ENCODE results near the gene TPGS1. TPM values are rescaled to one million over a fixed set of nuclear protein-coding genes. Genes with fewer than 3 reads are reported as not detected.
"Not testable (repeated sequence)": the region's sequence is repeated elsewhere in the genome, so short reads cannot be mapped to it uniquely, and the experiment has no call there.

TPGS1 gene
- polyA plus RNA-seq, 4 donors = 5.3 to 16.9 (median 9.5) TPM

DNA sequence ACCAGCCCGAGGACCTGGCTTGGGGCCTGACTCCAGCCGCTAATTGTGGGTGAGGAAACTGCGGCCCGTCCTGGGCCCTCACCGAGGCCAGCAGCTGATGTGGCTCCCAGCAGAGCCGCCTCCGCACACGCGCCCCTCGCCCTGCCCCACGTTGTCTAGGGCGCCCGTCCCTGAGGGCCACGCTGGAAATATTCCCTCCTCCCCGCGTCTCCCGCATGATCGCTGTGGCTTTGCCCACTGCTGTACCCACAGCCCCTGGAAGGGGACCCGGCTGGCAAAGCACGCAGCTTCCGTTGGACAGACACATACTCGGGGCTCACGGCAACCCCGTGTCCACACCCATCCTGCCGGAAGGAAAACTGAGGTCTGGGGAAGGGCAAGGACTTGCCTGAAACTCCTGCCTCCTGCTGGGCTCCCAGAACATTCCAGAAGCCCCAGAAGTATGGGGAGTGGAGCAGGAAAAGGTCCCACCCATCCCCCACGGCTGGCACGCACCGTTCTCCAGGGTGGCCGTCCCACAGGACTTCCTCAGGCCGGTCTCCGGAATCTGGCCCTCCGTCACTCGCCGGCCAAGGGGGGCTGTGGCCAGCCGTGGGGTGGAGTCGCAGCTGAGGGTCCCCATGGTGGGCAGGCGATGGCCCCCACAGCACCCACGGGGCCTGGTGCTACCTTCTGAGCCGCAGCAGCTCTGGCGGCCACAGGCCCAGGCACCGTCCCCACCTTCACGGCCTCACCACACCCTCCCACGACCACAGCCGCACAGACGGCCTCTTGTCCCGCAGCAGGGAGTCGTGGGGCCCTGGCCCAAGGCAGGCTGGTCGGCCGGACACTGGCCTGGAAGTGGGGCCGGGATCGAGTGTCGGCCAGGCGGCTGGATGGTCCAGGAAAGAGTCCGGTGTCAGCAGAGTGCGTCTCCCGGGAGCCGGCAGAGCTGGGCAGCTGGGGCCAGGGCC lies 32.9 kb upstream of the TPGS1 start:
- no peak for DNase-seq (ENCODE audit: low read depth in 4 of 4, low spot score in 3 of 4)

GRCh38 chr19:475360-475759 lies 31.9 kb upstream of the TPGS1 start:
- DNase-seq (ENCODE audit: low read depth in 4 of 4, low spot score in 3 of 4) = no peak

- DNase-seq (ENCODE audit: low read depth in 4 of 4, low spot score in 3 of 4) = no peak
Observed at GRCh38 chr19:478236-478903, 28.9 kb upstream of the TPGS1 start.

- no peak for DNase-seq (ENCODE audit: low read depth in 4 of 4, low spot score in 3 of 4)
Observed at GRCh38 chr19:478976-479375, 28.3 kb upstream of the TPGS1 start.

GRCh38 chr19:480016-480855 lies 27.1 kb upstream of the TPGS1 start:
- DNase-seq (ENCODE audit: low read depth in 4 of 4, low spot score in 3 of 4) = peak in 2 of 4 donors; percentile 53 to 59

- DNase-seq (ENCODE audit: low read depth in 4 of 4, low spot score in 3 of 4) = not testable (repeated sequence)
Observed at GRCh38 chr19:481100-481499, 26.2 kb upstream of the TPGS1 start.

DNA sequence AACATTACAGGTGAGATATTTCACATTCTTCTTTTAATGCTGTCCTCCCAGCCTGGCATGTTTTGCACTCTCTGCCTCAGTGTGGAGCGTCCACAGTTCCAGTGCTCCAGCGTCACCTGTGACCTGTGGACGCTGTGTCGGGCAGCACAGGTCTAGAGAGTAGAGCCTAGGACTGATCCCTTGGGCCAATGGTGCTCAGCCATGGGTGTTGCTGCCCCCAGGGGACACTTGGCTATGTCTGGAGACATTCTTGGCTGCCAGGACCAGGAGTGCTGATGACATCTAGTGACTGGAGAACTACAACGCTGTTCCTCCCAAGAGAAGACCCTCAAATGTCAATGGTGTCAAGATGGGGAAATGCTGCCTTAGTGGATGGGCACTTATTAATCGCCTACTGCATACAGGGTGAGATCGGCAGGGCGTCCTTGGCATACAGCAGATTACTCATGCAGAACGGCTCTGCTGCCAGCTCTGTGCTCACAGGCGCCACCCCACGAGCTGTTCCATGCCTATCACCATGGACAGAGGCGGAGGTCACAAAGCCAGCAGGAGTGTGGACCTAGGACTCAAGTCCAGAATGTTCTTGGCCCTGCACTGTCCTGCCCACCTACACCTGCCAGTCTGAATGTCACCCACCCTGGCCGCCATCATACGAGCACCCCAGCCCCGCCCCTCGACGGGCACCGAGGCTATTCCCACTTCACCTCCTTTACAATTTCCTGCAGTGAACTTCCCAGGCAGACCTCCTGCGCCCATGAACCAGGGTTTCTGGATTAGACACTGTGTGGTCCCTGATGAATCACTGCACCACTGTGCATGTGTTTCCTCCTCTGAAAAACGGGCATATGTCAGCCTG lies 24.9 kb upstream of the TPGS1 start:
- DNase-seq (ENCODE audit: low read depth in 4 of 4, low spot score in 3 of 4) = no peak

DNA sequence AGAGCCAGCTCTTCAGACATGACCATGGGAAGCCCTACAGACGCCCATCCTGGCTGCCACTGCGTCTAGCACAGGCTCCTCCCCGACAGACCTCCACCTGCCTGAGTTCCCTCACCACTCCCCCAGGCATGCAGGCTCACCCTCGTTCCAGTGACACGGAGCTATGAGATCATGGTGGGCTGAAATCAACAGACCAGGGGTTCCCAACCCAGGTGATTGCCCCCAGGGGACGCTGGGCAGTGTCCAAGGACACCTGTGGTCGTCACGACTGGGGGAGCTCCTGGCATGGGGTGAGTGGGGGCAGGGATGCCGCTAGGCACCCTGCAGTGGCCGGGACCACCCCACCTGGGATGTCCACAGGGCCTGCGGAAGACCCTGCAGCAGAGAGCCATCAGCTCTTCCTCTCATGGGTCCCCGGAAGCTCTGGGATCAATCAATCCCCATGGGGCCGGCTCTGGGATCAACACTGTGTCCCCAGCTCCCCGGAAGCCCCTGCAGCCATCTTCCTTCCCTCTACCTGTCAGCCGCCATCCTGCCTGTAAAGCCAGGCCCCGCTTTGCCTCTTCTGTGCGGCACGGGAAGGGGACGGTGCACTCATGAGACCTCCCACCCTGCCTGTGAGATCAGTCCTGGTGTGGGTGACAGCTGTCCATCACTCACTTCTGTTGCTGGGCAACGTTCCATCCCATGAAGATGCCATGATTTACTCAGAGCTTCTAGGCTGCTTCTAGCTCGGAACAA lies 23.8 kb upstream of the TPGS1 start:
- no peak for DNase-seq (ENCODE audit: low read depth in 4 of 4, low spot score in 3 of 4)

DNA sequence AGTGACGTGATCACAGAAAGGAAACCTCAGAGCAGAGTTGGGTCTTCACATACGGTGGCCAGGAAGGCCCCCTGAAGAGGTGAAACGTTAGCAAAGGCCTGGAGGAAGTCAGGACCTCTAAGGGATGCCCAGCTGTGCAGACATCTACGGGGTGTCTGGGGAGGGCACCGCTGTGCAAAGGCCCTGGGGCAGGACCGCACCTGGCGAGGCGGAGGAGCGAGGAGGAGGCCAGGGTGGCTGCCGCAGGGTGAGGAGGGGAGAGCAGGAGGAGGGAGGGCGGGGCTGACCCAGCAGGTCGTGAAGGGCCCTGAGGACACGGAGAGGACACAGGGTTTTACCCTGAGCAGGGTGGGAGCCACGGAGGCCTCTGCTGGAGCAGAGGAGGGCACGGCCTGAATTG lies 22.8 kb upstream of the TPGS1 start:
- no peak for DNase-seq (ENCODE audit: low read depth in 4 of 4, low spot score in 3 of 4)

GRCh38 chr19:485077-485476 lies 22.2 kb upstream of the TPGS1 start:
- no peak for DNase-seq (ENCODE audit: low read depth in 4 of 4, low spot score in 3 of 4)

DNA sequence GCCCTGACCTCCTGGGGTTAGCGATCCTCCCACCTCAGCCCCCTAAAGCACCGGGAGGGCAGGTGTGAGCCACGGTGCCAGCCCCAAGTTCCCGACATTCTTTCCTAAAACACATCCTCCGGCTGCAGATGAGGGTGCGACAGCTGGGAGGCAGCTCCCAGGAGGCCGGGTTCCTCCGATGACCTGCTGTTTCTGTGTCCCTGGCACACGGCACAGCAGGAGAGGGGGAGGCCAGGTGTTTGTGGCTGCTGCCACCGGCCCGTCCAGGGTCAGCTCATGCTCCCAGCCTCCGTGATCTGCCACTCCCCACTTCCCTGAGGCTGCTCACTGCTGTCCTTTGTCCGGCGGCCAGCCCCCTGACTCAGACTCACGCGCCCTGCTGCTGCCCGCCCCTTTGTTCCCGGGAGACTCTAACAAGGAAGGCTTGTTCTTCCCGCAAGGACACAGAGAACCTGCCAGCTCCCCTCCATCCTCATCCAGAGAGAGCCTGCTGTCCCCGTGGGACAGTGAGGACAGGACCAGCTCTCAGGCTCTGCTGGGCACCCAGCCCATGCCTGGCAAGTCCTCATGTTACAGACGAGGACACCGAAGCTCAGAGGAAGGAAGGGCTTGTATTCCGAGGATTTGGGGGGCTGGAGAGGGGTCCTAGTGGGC lies 21.6 kb upstream of the TPGS1 start:
- no peak for DNase-seq (ENCODE audit: low read depth in 4 of 4, low spot score in 3 of 4)

DNA sequence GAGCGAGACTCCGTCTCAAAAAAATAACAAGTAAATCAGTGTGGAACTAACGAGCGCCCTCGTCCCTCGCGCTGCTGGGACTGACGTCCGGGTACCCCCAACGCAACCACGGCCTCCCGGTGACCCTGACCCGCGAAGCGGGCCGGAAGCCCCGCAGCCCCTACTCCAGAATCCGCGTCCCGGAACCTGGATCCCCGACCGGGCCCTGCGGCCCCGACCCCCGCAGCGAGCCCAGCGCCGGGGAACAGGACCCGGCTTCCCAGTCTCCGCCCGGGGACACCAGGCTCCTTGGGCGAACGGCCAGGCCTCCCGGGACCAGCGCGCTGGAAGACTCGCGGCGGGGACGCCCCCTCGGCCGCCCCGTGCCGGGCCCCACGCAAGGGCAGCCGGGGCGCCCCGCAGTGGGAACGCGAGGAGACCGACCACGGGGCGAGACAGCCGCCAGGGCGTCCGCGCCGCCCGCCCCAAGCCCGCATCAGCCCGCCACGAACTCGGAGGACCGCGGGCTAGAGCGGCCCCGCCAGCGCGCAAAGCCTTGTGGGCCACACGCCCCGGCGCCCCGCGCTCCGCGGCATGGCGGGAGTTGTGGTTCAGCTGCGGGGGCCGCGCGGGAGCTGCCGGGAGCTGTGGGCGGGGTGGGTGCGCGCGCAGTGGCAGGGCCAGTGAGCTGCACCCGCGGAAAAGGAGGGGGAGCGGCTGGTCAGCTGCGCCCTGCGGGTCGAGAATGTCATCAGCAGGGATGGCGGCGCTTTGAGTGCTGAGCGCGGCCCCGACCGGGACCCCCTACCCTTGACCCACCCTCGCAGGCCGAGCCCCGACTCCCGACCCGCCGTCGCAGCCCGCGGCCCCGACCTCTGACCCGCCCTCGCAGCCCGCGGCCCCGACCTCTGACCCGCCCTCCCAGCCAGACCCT lies 18.5 kb upstream of the TPGS1 start:
- peak; percentile 79 to 92 (median 90) for DNase-seq (ENCODE audit: low read depth in 4 of 4, low spot score in 3 of 4)

- no peak for DNase-seq (ENCODE audit: low read depth in 4 of 4, low spot score in 3 of 4)
Observed at GRCh38 chr19:489418-490196, 17.7 kb upstream of the TPGS1 start.

GRCh38 chr19:491146-491741 lies 16.1 kb upstream of the TPGS1 start:
- DNase-seq (ENCODE audit: low read depth in 4 of 4, low spot score in 3 of 4) = no peak

GRCh38 chr19:492091-492531 lies 15.2 kb upstream of the TPGS1 start:
- no peak for DNase-seq (ENCODE audit: low read depth in 4 of 4, low spot score in 3 of 4)

DNA sequence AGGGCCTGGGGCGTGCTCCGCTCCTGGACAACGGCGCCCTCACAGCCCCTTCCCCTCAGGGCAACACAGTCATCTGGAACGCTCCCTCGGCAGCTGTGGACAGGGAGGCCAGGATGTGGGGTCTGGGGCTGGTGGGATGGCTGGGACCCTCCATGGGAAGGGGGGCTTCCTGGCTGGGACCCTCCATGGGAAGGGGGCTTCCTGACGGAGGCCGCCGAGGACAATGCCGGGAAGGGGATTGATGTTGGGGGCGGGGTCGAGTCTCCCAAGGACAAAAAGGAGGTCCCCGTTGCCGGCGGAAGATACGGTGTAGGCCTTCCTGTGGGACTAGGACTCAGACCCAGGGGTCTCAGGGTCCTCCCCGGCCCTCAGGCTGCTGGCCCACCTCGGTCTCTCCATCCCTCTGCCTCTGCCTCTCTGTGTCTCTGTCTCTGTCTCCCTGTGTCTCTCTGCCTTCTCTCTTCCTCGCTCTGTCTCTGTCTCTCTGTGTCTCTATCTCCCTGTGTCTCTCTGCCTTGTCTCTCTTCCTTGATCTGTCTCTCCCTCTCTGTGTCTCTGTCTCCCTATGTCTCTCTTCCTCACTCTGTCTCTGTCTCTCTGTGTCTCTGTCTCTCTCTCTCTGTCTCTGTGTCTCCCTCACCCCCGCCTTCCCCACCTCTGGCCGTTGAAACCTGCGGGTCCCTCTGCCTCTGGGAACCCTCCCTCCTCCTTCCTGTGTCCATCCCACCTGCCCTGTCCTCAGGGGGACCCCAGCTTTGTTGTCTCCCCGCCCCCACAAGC lies 13.7 kb upstream of the TPGS1 start:
- DNase-seq (ENCODE audit: low read depth in 4 of 4, low spot score in 3 of 4) = no peak

Measured in left renal pelvis (tissue), 4 donors.